ENCODE data around the gene JAK3.
"Not testable (repeated sequence)": the region's sequence is repeated elsewhere in the genome, so short reads cannot be mapped to it uniquely, and the experiment has no call there.

JAK3 gene

DNA sequence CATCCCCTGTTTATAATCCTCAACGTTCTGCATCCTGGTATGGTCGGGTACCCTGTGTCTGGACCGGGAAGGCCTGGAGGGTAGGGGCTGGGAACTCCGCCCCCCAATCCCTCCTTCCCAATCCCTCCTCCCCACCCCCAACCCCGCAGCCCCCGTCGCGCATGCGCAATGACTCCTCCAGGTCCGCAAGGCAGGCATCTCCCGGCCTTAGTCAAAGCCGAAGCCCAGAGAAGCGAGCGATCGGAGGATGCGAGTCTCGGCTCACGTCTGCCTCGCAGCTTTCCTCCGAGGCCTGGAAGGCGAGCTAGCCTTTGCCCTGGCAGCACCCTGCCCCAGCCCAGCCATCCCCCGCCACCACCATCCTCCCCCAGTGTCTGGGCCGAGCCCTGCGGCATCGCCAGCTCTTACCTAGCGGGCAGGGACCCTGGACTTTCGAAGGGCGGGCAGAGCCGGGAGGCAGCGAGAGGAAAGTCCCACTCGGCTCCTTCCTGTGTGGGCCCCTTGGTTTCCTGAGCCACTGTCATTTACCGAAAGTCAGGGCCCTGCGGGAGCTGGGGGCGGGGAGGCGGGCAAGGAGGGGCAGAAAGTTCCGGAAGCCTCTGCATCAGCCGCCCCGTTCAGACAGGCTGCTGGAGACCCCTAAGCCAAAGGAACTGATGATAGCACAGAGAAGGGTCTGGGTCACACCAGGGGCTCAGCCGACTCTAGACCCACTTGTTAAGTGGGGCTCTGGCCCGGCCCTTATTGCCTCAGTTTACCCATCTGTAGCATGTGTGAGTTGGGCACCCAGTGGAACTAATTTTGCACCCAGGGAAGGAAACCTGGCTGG lies at the start of gene JAK3:
JAK3 (minus strand) TSS at position 445 of the 829 bp plus-strand sequence. CDS start 3,565 bp downstream, outside the sequence.
- peak; percentile 89 for DNase-seq (ENCODE audit: low spot score)
- TF ChIP-seq, protein P1, sequence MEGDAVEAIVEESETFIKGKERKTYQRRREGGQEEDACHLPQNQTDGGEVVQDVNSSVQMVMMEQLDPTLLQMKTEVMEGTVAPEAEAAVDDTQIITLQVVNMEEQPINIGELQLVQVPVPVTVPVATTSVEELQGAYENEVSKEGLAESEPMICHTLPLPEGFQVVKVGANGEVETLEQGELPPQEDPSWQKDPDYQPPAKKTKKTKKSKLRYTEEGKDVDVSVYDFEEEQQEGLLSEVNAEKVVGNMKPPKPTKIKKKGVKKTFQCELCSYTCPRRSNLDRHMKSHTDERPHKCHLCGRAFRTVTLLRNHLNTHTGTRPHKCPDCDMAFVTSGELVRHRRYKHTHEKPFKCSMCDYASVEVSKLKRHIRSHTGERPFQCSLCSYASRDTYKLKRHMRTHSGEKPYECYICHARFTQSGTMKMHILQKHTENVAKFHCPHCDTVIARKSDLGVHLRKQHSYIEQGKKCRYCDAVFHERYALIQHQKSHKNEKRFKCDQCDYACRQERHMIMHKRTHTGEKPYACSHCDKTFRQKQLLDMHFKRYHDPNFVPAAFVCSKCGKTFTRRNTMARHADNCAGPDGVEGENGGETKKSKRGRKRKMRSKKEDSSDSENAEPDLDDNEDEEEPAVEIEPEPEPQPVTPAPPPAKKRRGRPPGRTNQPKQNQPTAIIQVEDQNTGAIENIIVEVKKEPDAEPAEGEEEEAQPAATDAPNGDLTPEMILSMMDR (IDR thresholded peaks at IDR 0.05; ENCODE audit: extremely low read depth, missing control alignments), result no peak

GRCh38 chr19:17893766-17894165 lies 46.0 kb upstream of the JAK3 start:
- TF ChIP-seq, protein P1 (IDR thresholded peaks at IDR 0.05; ENCODE audit: extremely low read depth, missing control alignments), result no peak
- no peak for DNase-seq (ENCODE audit: low spot score)

DNA sequence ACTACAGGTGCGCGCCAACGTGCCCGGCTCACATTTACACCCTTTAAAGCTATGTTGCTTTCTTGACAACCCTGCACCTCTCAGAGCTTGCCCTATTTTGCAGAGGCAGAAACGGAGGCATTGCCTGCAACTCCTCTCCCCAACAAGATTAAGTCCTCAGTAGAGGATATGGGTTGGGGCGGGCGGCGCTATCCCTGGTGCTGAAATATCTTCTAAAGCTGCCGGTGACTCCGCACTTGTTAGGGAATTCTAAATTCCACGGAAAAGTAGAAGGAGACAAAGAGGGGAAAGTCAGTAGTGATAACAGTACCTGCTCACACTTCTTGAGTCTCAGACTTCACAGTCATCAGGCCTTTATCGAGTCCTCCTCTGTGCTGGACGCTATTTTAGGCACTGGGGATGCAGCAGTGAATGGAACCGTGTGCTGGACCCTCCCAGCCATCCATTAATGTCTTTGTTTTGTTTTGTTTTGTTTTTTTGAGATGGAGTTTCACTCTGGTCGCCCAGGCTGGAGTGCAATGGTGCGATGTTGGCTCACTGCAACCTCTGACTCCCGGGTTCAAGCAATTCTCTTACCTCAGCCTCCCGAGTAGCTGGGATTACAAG lies 41.9 kb upstream of the JAK3 start:
- DNase-seq (ENCODE audit: low spot score), result peak; percentile 38
- TF ChIP-seq, protein P1 (IDR thresholded peaks at IDR 0.05; ENCODE audit: extremely low read depth, missing control alignments), result no peak

DNA sequence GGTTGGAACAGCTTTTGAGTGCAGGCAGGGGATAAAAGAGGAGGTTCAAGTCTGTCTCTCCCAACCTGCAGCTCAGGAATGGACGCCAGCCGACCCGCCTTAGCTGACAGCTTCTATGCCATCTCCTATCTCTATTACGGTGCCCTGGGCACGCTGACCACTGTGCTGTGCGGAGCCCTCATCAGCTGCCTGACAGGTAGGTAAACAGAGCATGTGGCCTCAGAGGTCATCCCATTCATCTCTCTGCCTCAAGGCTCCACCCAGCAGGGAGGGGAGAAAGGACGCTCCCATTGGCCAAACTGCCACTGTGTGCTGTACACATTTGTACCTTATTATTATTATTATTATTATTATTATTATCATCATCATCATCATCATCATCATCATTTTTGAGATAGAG lies 40.5 kb upstream of the JAK3 start:
- TF ChIP-seq, protein P1 (IDR thresholded peaks at IDR 0.05; ENCODE audit: extremely low read depth, missing control alignments), result no peak
- no peak for DNase-seq (ENCODE audit: low spot score)

DNA sequence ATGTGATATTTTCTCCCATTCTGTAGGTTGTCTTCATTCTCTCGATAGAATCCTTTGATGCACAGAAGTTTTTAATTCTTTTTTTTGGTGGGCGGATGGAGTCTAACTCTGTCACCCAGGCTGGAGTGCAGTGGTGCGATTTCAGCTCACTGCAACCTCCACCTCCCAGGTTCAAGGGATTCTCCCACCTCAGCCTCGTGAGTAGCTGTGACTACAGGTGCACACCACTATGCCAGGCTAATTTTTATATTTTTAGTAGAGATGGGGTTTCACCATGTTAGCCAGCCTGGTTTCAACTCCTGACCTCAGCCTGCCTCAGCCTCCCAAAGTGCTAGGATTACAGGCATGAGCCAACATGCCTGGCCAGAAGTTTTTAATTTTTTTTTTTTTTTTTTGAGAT lies 39.4 kb upstream of the JAK3 start:
- DNase-seq (ENCODE audit: low spot score), result not testable (repeated sequence)

DNA sequence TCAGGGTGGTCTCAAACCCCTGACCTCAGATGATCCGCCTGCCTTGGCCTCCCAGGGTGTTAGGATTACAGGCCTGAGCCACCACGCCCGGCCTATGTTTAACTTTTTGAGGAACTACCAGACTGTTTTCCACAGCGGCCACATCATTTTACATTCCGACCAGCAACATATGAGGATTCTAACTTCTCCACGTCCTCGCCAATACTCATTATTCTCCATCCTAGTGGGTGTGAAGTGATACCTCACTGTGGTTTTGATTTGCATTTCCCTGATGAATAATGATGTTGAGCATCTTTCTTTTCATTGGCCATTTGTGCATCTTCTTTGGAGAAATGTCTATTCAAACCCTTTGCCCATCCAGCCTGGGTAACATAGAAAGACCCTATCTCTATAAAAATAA lies 38.7 kb upstream of the JAK3 start:
- TF ChIP-seq, protein P1 (IDR thresholded peaks at IDR 0.05; ENCODE audit: extremely low read depth, missing control alignments), result no peak
- DNase-seq (ENCODE audit: low spot score), result no peak

GRCh38 chr19:17883627-17884410 lies 36.0 kb upstream of the JAK3 start:
- peak; percentile 34 for DNase-seq (ENCODE audit: low spot score)
- TF ChIP-seq, protein P1 (IDR thresholded peaks at IDR 0.05; ENCODE audit: extremely low read depth, missing control alignments), result no peak

Measured in GM20000 (cell line).